WTC11 (cell line): Measurements from ENCODE around the gene PSKH1. TPM values are rescaled to one million over a fixed set of nuclear protein-coding genes. Genes with fewer than 3 reads are reported as not detected.

ENCODE experiments used
- ARID4B ChIP-seq: sonication (generic); formaldehyde crosslinking; IDR thresholded peaks from 2 replicates; pipeline ENCODE4 v1.8.0; 2023; ENCODE audit warnings: missing genetic modification reagents, mild to moderate bottlenecking, borderline replicate concordance
- CBFB ChIP-seq: sonication (generic); formaldehyde crosslinking; IDR thresholded peaks from 2 replicates; pipeline ENCODE4 v1.8.1; 2022; ENCODE audit warnings: mild to moderate bottlenecking, low read depth, missing genetic modification reagents
- CTCF ChIP-seq: fragments of 200-600 bp; IDR thresholded peaks from 2 replicates; pipeline ENCODE4 v1.8.0; 2022; ENCODE audit warnings: antibody characterized with exemption
- GABPB1 ChIP-seq: sonication (generic); formaldehyde crosslinking; IDR thresholded peaks from 2 replicates; pipeline ENCODE4 v1.8.1; 2023; ENCODE audit warnings: mild to moderate bottlenecking, missing genetic modification reagents
- GRHL2 ChIP-seq: fragments of 250-450 bp; sonication (Bioruptor Pico); IDR thresholded peaks from 2 replicates; pipeline ENCODE4 v1.8.0; 2022; ENCODE audit warnings: mild to moderate bottlenecking, moderate library complexity; ENCODE audit not compliant: insufficient replicate concordance, severe bottlenecking
- JUN ChIP-seq: sonication (generic); formaldehyde crosslinking; IDR thresholded peaks from 2 replicates; pipeline ENCODE4 v1.8.0; 2023; ENCODE audit warnings: mild to moderate bottlenecking, missing genetic modification reagents
- MXD4 ChIP-seq: fragments of 250-450 bp; sonication (Bioruptor Pico); IDR thresholded peaks from 2 replicates; pipeline ENCODE4 v1.8.0; 2021; ENCODE audit warnings: mild to moderate bottlenecking, moderate library complexity, borderline replicate concordance
- NR1H2 ChIP-seq: sonication (generic); formaldehyde crosslinking; IDR thresholded peaks from 2 replicates; pipeline ENCODE4 v1.9.0; 2021; ENCODE audit warnings: mild to moderate bottlenecking, moderate library complexity, missing genetic modification reagents
- NR3C1 ChIP-seq: sonication (generic); formaldehyde crosslinking; conservative IDR thresholded peaks from 2 replicates; pipeline ENCODE4 v1.8.1; 2023; ENCODE audit warnings: low read depth, mild to moderate bottlenecking, missing genetic modification reagents
- PRRX2 ChIP-seq: fragments of 250-450 bp; sonication (Bioruptor Pico); IDR thresholded peaks from 2 replicates; pipeline ENCODE4 v1.8.0; 2021; ENCODE audit warnings: mild to moderate bottlenecking
- SOX15 ChIP-seq: fragments of 250-450 bp; sonication (Bioruptor Pico); IDR thresholded peaks from 2 replicates; pipeline ENCODE4 v1.9.0; 2021; ENCODE audit warnings: mild to moderate bottlenecking
- STAT6 ChIP-seq: sonication (generic); formaldehyde crosslinking; conservative IDR thresholded peaks from 2 replicates; pipeline ENCODE4 v1.8.1; 2023; ENCODE audit warnings: mild to moderate bottlenecking, low read depth, missing genetic modification reagents, moderate library complexity
- TEAD4 ChIP-seq: sonication (generic); formaldehyde crosslinking; IDR thresholded peaks from 2 replicates; pipeline ENCODE4 v1.8.0; 2022; ENCODE audit warnings: mild to moderate bottlenecking, missing genetic modification reagents
- ZNF425 ChIP-seq: fragments of 250-450 bp; sonication (Bioruptor Pico); conservative IDR thresholded peaks from 2 replicates; pipeline ENCODE4 v1.9.0; 2021; ENCODE audit warnings: mild to moderate bottlenecking
- total RNA-seq: library from RNA; stranded (reverse); gene quantifications from 3 replicates; pipeline ENCODE4 v1.2.3, GENCODE V29; 2021
- TF ChIP-seq, protein P1 (sequence below): sonication (generic); formaldehyde crosslinking; IDR thresholded peaks from 2 replicates; pipeline ENCODE4 v1.8.0; 2022; ENCODE audit warnings: mild to moderate bottlenecking, missing genetic modification reagents
- TF ChIP-seq, protein P2 (sequence below): sonication (generic); formaldehyde crosslinking; IDR thresholded peaks from 2 replicates; pipeline ENCODE4 v1.8.1; 2023; ENCODE audit warnings: mild to moderate bottlenecking, missing genetic modification reagents

Gene PSKH1
- total RNA-seq, 1 experiment from 2014 or later = 32.6 TPM

GRCh38 chr16:67917140-67917851, 24.2 kb downstream of the PSKH1 start (continued):
- TF ChIP-seq TEAD4 (CRISPR knock-in tag) = no peak
- TF ChIP-seq JUN (CRISPR knock-in tag) = no peak
- TF ChIP-seq MXD4 (CRISPR knock-in tag) = no peak
- no peak for TF ChIP-seq CTCF
- TF ChIP-seq GABPB1 (CRISPR knock-in tag) = no peak
- no peak for TF ChIP-seq PRRX2 (CRISPR knock-in tag)
- TF ChIP-seq NR3C1 (CRISPR knock-in tag) = no peak
- no peak for TF ChIP-seq CBFB (CRISPR knock-in tag)
- TF ChIP-seq SOX15 = no peak
- TF ChIP-seq GRHL2 (CRISPR knock-in tag) = no peak
- no peak for TF ChIP-seq ZNF425 (CRISPR knock-in tag)
- no peak for TF ChIP-seq STAT6
- TF ChIP-seq, protein P1, sequence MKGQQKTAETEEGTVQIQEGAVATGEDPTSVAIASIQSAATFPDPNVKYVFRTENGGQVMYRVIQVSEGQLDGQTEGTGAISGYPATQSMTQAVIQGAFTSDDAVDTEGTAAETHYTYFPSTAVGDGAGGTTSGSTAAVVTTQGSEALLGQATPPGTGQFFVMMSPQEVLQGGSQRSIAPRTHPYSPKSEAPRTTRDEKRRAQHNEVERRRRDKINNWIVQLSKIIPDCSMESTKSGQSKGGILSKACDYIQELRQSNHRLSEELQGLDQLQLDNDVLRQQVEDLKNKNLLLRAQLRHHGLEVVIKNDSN (CRISPR knock-in tag) = no peak
- no peak for TF ChIP-seq NR1H2 (CRISPR knock-in tag)
- TF ChIP-seq, protein P2, sequence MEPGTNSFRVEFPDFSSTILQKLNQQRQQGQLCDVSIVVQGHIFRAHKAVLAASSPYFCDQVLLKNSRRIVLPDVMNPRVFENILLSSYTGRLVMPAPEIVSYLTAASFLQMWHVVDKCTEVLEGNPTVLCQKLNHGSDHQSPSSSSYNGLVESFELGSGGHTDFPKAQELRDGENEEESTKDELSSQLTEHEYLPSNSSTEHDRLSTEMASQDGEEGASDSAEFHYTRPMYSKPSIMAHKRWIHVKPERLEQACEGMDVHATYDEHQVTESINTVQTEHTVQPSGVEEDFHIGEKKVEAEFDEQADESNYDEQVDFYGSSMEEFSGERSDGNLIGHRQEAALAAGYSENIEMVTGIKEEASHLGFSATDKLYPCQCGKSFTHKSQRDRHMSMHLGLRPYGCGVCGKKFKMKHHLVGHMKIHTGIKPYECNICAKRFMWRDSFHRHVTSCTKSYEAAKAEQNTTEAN (CRISPR knock-in tag) = no peak
- no peak for TF ChIP-seq ARID4B (CRISPR knock-in tag)
